Breast epithelium (tissue), 3 donors: Measurements from ENCODE around the gene GPR35.

Experiments
- POLR2A ChIP-seq: fragments of 450-650 bp; IDR thresholded peaks from one replicate; pipeline ENCODE4 v1.6.1; 2016; ENCODE audit warnings: antibody characterized with exemption, mild to moderate bottlenecking, moderate library complexity
- TF ChIP-seq, protein P1 (sequence below), 3 donors: fragments of 450-650 bp; IDR thresholded peaks; one replicate each; pipeline ENCODE4 v1.5.1; 2016 to 2017; ENCODE audit warnings: antibody characterized with exemption in 3 of 3, mild to moderate bottlenecking in 3 of 3, moderate library complexity in 3 of 3

DNA sequence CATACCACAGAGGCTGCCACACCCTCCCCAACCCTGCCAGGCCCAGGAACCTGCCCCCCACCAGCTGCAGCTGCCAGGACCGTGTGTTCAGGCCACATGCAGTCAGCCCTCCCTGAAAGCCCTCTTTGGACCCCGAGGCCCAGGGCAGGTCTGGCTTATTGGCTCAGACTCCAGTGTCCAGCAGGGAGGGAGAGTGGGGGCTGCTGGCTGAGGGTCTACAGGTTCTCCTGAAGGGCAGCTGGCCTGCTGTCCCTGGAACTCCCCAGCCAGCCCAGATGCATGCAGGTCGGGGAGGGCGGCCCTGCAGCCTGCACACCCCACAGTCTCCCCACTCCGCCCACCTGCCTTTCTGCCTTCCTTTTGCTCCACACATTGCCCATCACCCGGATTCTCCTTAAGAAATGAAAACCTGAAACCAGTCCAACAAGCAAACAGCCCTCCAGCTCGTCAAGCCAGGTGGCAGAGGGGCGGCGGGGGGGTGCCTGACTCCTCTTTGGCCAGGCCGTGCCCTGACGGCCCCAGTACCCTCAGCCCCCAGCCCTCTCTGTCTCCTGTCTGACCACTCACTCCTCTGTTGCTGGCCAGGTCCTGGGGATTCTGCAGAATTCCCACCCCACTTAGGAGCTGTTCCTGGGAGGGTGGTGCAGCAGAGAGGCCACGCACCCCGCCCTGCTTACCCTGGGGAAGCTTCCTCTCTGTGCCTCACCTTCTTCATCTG is 18.0 kb downstream of the GPR35 start:
- no peak for TF ChIP-seq POLR2A
- TF ChIP-seq, protein P1, sequence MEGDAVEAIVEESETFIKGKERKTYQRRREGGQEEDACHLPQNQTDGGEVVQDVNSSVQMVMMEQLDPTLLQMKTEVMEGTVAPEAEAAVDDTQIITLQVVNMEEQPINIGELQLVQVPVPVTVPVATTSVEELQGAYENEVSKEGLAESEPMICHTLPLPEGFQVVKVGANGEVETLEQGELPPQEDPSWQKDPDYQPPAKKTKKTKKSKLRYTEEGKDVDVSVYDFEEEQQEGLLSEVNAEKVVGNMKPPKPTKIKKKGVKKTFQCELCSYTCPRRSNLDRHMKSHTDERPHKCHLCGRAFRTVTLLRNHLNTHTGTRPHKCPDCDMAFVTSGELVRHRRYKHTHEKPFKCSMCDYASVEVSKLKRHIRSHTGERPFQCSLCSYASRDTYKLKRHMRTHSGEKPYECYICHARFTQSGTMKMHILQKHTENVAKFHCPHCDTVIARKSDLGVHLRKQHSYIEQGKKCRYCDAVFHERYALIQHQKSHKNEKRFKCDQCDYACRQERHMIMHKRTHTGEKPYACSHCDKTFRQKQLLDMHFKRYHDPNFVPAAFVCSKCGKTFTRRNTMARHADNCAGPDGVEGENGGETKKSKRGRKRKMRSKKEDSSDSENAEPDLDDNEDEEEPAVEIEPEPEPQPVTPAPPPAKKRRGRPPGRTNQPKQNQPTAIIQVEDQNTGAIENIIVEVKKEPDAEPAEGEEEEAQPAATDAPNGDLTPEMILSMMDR (IDR thresholded peaks at IDR 0.05): no peak
